SK-MEL-5 (cell line): ENCODE data around the gene SOX5. TPM values are rescaled to one million over a fixed set of nuclear protein-coding genes. Genes with fewer than 3 reads are reported as not detected.
"Not testable (repeated sequence)": the region's sequence is repeated elsewhere in the genome, so short reads cannot be mapped to it uniquely, and the experiment has no call there.

Experiments used
- DNase-seq: peaks from one replicate; pipeline ENCODE4 v3.0.0-alpha.2; 2016; ENCODE audit warnings: low read depth, low spot score
- in situ Hi-C: cut with HindIII; loops from 2 replicates; pipeline ENCODE4 v1.10.0; 2016; ENCODE audit warnings: low sequenced_read_pairs, high pct_unique_total_duplicates, low pct_unique_long_range_greater_than_20kb
- total RNA-seq: library from RNA; depleted of rRNA; stranded (reverse); fragments of >200 nt; shearing (Covaris generic); gene quantifications from 2 replicates; pipeline ENCODE4 v1.2.3, GENCODE V29; 2014

Gene SOX5
- total RNA-seq, 1 experiment from 2014 or later = 10.4 TPM

- in situ Hi-C loops = no loop called here
- DNase-seq = peak; percentile 56
These were observed 19.6 kb downstream of the SOX5 start for GRCh38 chr12:23929906-23930305.

GRCh38 chr12:23927907-23928306 lies 21.6 kb downstream of the SOX5 start:
- no peak for DNase-seq
- in situ Hi-C loops = no loop called here

- DNase-seq = no peak
- in situ Hi-C loops = no loop called here
These were observed 28.2 kb downstream of the SOX5 start for GRCh38 chr12:23921099-23921856.

- DNase-seq = no peak
- in situ Hi-C loops = no loop called here
These were observed 37.9 kb downstream of the SOX5 start for GRCh38 chr12:23911574-23911973.

GRCh38 chr12:23909551-23909950 lies 39.9 kb downstream of the SOX5 start:
- in situ Hi-C loops = no loop called here
- peak; percentile 59 for DNase-seq

- DNase-seq = peak; percentile 98
- in situ Hi-C loops = no loop called here
These were observed 43.1 kb downstream of the SOX5 start for GRCh38 chr12:23906329-23906728.

- DNase-seq = peak; percentile 54
- in situ Hi-C loops = no loop called here
These were observed 50.0 kb downstream of the SOX5 start for GRCh38 chr12:23899434-23899833.

- in situ Hi-C loops = no loop called here
- DNase-seq = no peak
These were observed 51.3 kb downstream of the SOX5 start for GRCh38 chr12:23898121-23898520.

- in situ Hi-C loops = no loop called here
- DNase-seq = peak; percentile 77
These were observed 53.7 kb downstream of the SOX5 start for GRCh38 chr12:23895792-23896218.

GRCh38 chr12:23893611-23894010 lies 55.9 kb downstream of the SOX5 start:
- in situ Hi-C loops = no loop called here

GRCh38 chr12:23891115-23891514 lies 58.4 kb downstream of the SOX5 start:
- DNase-seq = no peak
- in situ Hi-C loops = no loop called here

More at GRCh38 chr12:23893611-23894010, 55.9 kb downstream of the SOX5 start:
- no peak for DNase-seq

- DNase-seq = no peak
- in situ Hi-C loops = no loop called here
These were observed 60.4 kb downstream of the SOX5 start for GRCh38 chr12:23889069-23889440.

- in situ Hi-C loops = no loop called here
- peak; percentile 21 for DNase-seq
These were observed 60.9 kb downstream of the SOX5 start for GRCh38 chr12:23888396-23889068.

- DNase-seq = peak; percentile 94
- in situ Hi-C loops = no loop called here
These were observed 62.2 kb downstream of the SOX5 start for GRCh38 chr12:23887055-23887835.

GRCh38 chr12:23885394-23885793 lies 64.1 kb downstream of the SOX5 start:
- peak; percentile 59 for DNase-seq
- in situ Hi-C loops = no loop called here

- peak; percentile 57 for DNase-seq
- in situ Hi-C loops = no loop called here
These were observed 64.6 kb downstream of the SOX5 start for GRCh38 chr12:23884909-23885308.

- DNase-seq = no peak
- in situ Hi-C loops = no loop called here
These were observed 68.5 kb downstream of the SOX5 start for GRCh38 chr12:23880988-23881387.

- DNase-seq, in situ Hi-C loops: not testable (repeated sequence)
These were observed 72.9 kb downstream of the SOX5 start for GRCh38 chr12:23876618-23877017.
